ENCODE data around the gene TMEM208.

Gene TMEM208

GRCh38 chr16:67226804-67227566 lies at the start of gene TMEM208:
TMEM208 (plus strand) TSS chr16:67227130; CDS start chr16:67227219, 89 bp downstream.
- DNase-seq (ENCODE audit: low read depth) = peak; percentile 99
- no peaks in the 10 kb centered on the region for H3K9me3 ChIP-seq (ENCODE audit: control insufficient read depth, low read length)
- H3K27me3 ChIP-seq (replicated peaks; ENCODE audit: control insufficient read depth, insufficient read depth, low read length) = no peaks in the 10 kb centered on the region
- H3K36me3 ChIP-seq (ENCODE audit: control insufficient read depth, insufficient read depth, low read length, severe bottlenecking) = peaks cover 40% of the 10 kb centered on the region
- peaks cover 16% of the 10 kb centered on the region for H3K4me1 ChIP-seq (ENCODE audit: control insufficient read depth, insufficient read depth, low read length)
- H3K9ac ChIP-seq (ENCODE audit: low read length) = peak within 1 kb of the TSS; percentile 96
- H3K4me3 ChIP-seq (ENCODE audit: low read length) = peak within 1 kb of the TSS; percentile 97

- DNase-seq (ENCODE audit: low read depth) = peak; percentile 63
- Histone ChIP-seq H3K27me3 (replicated peaks; ENCODE audit: control insufficient read depth, insufficient read depth, low read length) (no peaks in the 10 kb centered on the region), H3K36me3 (ENCODE audit: control insufficient read depth, insufficient read depth, low read length, severe bottlenecking) (no peaks in the 10 kb centered on the region), H3K9ac (ENCODE audit: low read length) (peak overlapping the region; percentile 36), H3K4me3 (ENCODE audit: low read length) (peak overlapping the region; percentile 62), H3K9me3 (ENCODE audit: control insufficient read depth, low read length) (no peaks in the 10 kb centered on the region), H3K4me1 (ENCODE audit: control insufficient read depth, insufficient read depth, low read length) (peaks cover 34% of the 10 kb centered on the region)
These were observed 48.9 kb upstream of the TMEM208 start for GRCh38 chr16:67177743-67178699.

GRCh38 chr16:67179421-67180080 lies 47.4 kb upstream of the TMEM208 start:
- Histone ChIP-seq H3K9ac (ENCODE audit: low read length) (no peak overlapping the region), H3K27me3 (replicated peaks; ENCODE audit: control insufficient read depth, insufficient read depth, low read length) (no peaks in the 10 kb centered on the region), H3K36me3 (ENCODE audit: control insufficient read depth, insufficient read depth, low read length, severe bottlenecking) (no peaks in the 10 kb centered on the region), H3K4me3 (ENCODE audit: low read length) (no peak overlapping the region), H3K4me1 (ENCODE audit: control insufficient read depth, insufficient read depth, low read length) (peaks cover 27% of the 10 kb centered on the region), H3K9me3 (ENCODE audit: control insufficient read depth, low read length) (no peaks in the 10 kb centered on the region)
- no peak for DNase-seq (ENCODE audit: low read depth)

GRCh38 chr16:67180166-67180565 lies 46.8 kb upstream of the TMEM208 start:
- no peak for DNase-seq (ENCODE audit: low read depth)
- H3K4me1 ChIP-seq (ENCODE audit: control insufficient read depth, insufficient read depth, low read length) = peaks cover 32% of the 10 kb centered on the region
- no peak overlapping the region for H3K4me3 ChIP-seq (ENCODE audit: low read length)
- H3K9ac ChIP-seq (ENCODE audit: low read length) = no peak overlapping the region
- no peaks in the 10 kb centered on the region for H3K9me3 ChIP-seq (ENCODE audit: control insufficient read depth, low read length)
- no peaks in the 10 kb centered on the region for H3K36me3 ChIP-seq (ENCODE audit: control insufficient read depth, insufficient read depth, low read length, severe bottlenecking)
- H3K27me3 ChIP-seq (replicated peaks; ENCODE audit: control insufficient read depth, insufficient read depth, low read length) = no peaks in the 10 kb centered on the region

GRCh38 chr16:67181346-67181745 lies 45.6 kb upstream of the TMEM208 start:
- H3K4me3 ChIP-seq (ENCODE audit: low read length) = no peak overlapping the region
- no peaks in the 10 kb centered on the region for H3K36me3 ChIP-seq (ENCODE audit: control insufficient read depth, insufficient read depth, low read length, severe bottlenecking)
- H3K27me3 ChIP-seq (replicated peaks; ENCODE audit: control insufficient read depth, insufficient read depth, low read length) = no peaks in the 10 kb centered on the region
- peak; percentile 81 for DNase-seq (ENCODE audit: low read depth)
- peaks cover 37% of the 10 kb centered on the region for H3K4me1 ChIP-seq (ENCODE audit: control insufficient read depth, insufficient read depth, low read length)
- no peak overlapping the region for H3K9ac ChIP-seq (ENCODE audit: low read length)
- H3K9me3 ChIP-seq (ENCODE audit: control insufficient read depth, low read length) = no peaks in the 10 kb centered on the region

- H3K4me3 ChIP-seq (ENCODE audit: low read length) = peak overlapping the region; percentile 86
- DNase-seq (ENCODE audit: low read depth) = peak; percentile 27
- peaks cover 37% of the 10 kb centered on the region for H3K4me1 ChIP-seq (ENCODE audit: control insufficient read depth, insufficient read depth, low read length)
- H3K9ac ChIP-seq (ENCODE audit: low read length) = no peak overlapping the region
- H3K9me3 ChIP-seq (ENCODE audit: control insufficient read depth, low read length) = no peaks in the 10 kb centered on the region
- no peaks in the 10 kb centered on the region for H3K27me3 ChIP-seq (replicated peaks; ENCODE audit: control insufficient read depth, insufficient read depth, low read length)
- H3K36me3 ChIP-seq (ENCODE audit: control insufficient read depth, insufficient read depth, low read length, severe bottlenecking) = no peaks in the 10 kb centered on the region
These were observed 44.6 kb upstream of the TMEM208 start for GRCh38 chr16:67182288-67182687.

- no peaks in the 10 kb centered on the region for H3K36me3 ChIP-seq (ENCODE audit: control insufficient read depth, insufficient read depth, low read length, severe bottlenecking)
- H3K27me3 ChIP-seq (replicated peaks; ENCODE audit: control insufficient read depth, insufficient read depth, low read length) = no peaks in the 10 kb centered on the region
- no peak for DNase-seq (ENCODE audit: low read depth)
- H3K4me1 ChIP-seq (ENCODE audit: control insufficient read depth, insufficient read depth, low read length) = peaks cover 37% of the 10 kb centered on the region
- peak overlapping the region; percentile 86 for H3K9ac ChIP-seq (ENCODE audit: low read length)
- no peaks in the 10 kb centered on the region for H3K9me3 ChIP-seq (ENCODE audit: control insufficient read depth, low read length)
- peak overlapping the region; percentile 86 for H3K4me3 ChIP-seq (ENCODE audit: low read length)
These were observed 43.7 kb upstream of the TMEM208 start for GRCh38 chr16:67183284-67183626.

- peaks cover 37% of the 10 kb centered on the region for H3K4me1 ChIP-seq (ENCODE audit: control insufficient read depth, insufficient read depth, low read length)
- no peaks in the 10 kb centered on the region for H3K36me3 ChIP-seq (ENCODE audit: control insufficient read depth, insufficient read depth, low read length, severe bottlenecking)
- no peaks in the 10 kb centered on the region for H3K9me3 ChIP-seq (ENCODE audit: control insufficient read depth, low read length)
- peak within 1 kb of the TSS; percentile 86 for H3K4me3 ChIP-seq (ENCODE audit: low read length)
- peak; percentile 98 for DNase-seq (ENCODE audit: low read depth)
- H3K27me3 ChIP-seq (replicated peaks; ENCODE audit: control insufficient read depth, insufficient read depth, low read length) = no peaks in the 10 kb centered on the region
- H3K9ac ChIP-seq (ENCODE audit: low read length) = peak within 1 kb of the TSS; percentile 86
These were observed 43.1 kb upstream of the TMEM208 start, which contains the start of gene MATCAP1 for GRCh38 chr16:67183627-67184452. MATCAP1 (minus strand) TSS chr16:67183963; CDS start chr16:67180610, 3,353 bp downstream.

- H3K9me3 ChIP-seq (ENCODE audit: control insufficient read depth, low read length) = no peaks in the 10 kb centered on the region
- H3K4me1 ChIP-seq (ENCODE audit: control insufficient read depth, insufficient read depth, low read length) = peaks cover 37% of the 10 kb centered on the region
- H3K4me3 ChIP-seq (ENCODE audit: low read length) = peak overlapping the region; percentile 86
- peak overlapping the region; percentile 86 for H3K9ac ChIP-seq (ENCODE audit: low read length)
- no peaks in the 10 kb centered on the region for H3K27me3 ChIP-seq (replicated peaks; ENCODE audit: control insufficient read depth, insufficient read depth, low read length)
- DNase-seq (ENCODE audit: low read depth) = no peak
- H3K36me3 ChIP-seq (ENCODE audit: control insufficient read depth, insufficient read depth, low read length, severe bottlenecking) = no peaks in the 10 kb centered on the region
These were observed 42.4 kb upstream of the TMEM208 start for GRCh38 chr16:67184453-67184994.

- Histone ChIP-seq H3K27me3 (replicated peaks; ENCODE audit: control insufficient read depth, insufficient read depth, low read length) (no peaks in the 10 kb centered on the region), H3K4me1 (ENCODE audit: control insufficient read depth, insufficient read depth, low read length) (peaks cover 37% of the 10 kb centered on the region), H3K4me3 (ENCODE audit: low read length) (peak overlapping the region; percentile 86), H3K9ac (ENCODE audit: low read length) (no peak overlapping the region), H3K9me3 (ENCODE audit: control insufficient read depth, low read length) (no peaks in the 10 kb centered on the region), H3K36me3 (ENCODE audit: control insufficient read depth, insufficient read depth, low read length, severe bottlenecking) (no peaks in the 10 kb centered on the region)
- peak; percentile 98 for DNase-seq (ENCODE audit: low read depth)
These were observed 41.8 kb upstream of the TMEM208 start for GRCh38 chr16:67184995-67185650.
